Adrenal gland (tissue), 12 donors: ENCODE results near the gene CMTM6. TPM values are rescaled to one million over a fixed set of nuclear protein-coding genes. Genes with fewer than 3 reads are reported as not detected.

Experiments
- DNase-seq, 7 donors: peaks; one replicate each; pipeline ENCODE4 v3.0.0-alpha.2; 2019 to 2020
- H3K27ac ChIP-seq, 5 donors: fragments of 200-600 bp; sonication (generic) in 4 of 5; 1 replicate in 3 of 5; 2 replicates in 2 of 5; pipeline versions ENCODE4 v1.5.1 to v1.8.0; 2016 to 2020; ENCODE audit warnings: mild to moderate bottlenecking in 1 of 5
- H3K27me3 ChIP-seq: fragments of 200-600 bp; 2 replicates; pipeline ENCODE4 v1.8.0; 2021
- H3K36me3 ChIP-seq, 2 donors: fragments of 200-600 bp; replicated peaks in 1 of 2; 1 replicate in 1 of 2; 2 replicates in 1 of 2; pipeline versions ENCODE4 v1.5.1 to v1.8.0; 2018 to 2022
- H3K4me1 ChIP-seq, 2 donors: fragments of 200-600 bp; replicated peaks in 1 of 2; 1 replicate in 1 of 2; 2 replicates in 1 of 2; pipeline versions ENCODE4 v1.5.1 to v1.8.0; 2018 to 2021
- H3K4me3 ChIP-seq, 4 donors: fragments of 200-600 bp; sonication (generic) in 3 of 4; one replicate each; pipeline ENCODE4 v1.5.1; 2016 to 2018
- H3K9me3 ChIP-seq, 3 donors: fragments of 200-600 bp; sonication (generic) in 1 of 3; replicated peaks in 1 of 3; 1 replicate in 2 of 3; 2 replicates in 1 of 3; pipeline versions ENCODE4 v1.5.1 to v1.8.0; 2016 to 2021
- CTCF ChIP-seq, 6 experiments: fragments of 450-650 bp in 4 of 6; fragments of 200-600 bp in 2 of 6; sonication (generic) in 1 of 6; IDR thresholded peaks; 1 replicate in 5 of 6; 2 replicates in 1 of 6; pipeline versions ENCODE4 v1.5.1 to v1.8.0; 2016 to 2021; ENCODE audit warnings: antibody characterized with exemption in 6 of 6, mild to moderate bottlenecking in 2 of 6, moderate library complexity in 1 of 6
- POLR2A ChIP-seq, 2 donors: fragments of 450-650 bp; IDR thresholded peaks; one replicate each; pipeline ENCODE4 v1.6.1; 2017; ENCODE audit warnings: antibody characterized with exemption in 2 of 2, mild to moderate bottlenecking in 2 of 2, moderate library complexity in 1 of 2
- WGBS, 4 donors: extraction: QIAGEN DNeasy Blood & Tissue Kit in 2 of 4; methylation state at CpG; one replicate each; pipeline versions ENCODE4 v1.1.5 to v1.1.7; 2013 to 2017; 5-methylcytosine and 5-hydroxymethylcytosine counted together
- intact Hi-C, 2 donors: fragments of 100-400 bp; cut with DNase I; formaldehyde crosslinking; loops; one replicate each; pipeline versions ENCODE4 v1.14.1 to v1.15.0; 2022 to 2023
- polyA plus RNA-seq, 3 donors: library from polyadenylated mRNA; stranded (reverse); fragments of 200-250 nt in 2 of 3; fragments of 350-450 nt in 1 of 3; fragmentation: Illumina TruSeq in 1 of 3; extraction: RNeasy Lipid Tissue Mini Kit (QIAGEN cat#74804) in 1 of 3; gene quantifications; one replicate each; pipeline ENCODE4 v1.2.3, GENCODE V29; 2013 to 2014
- total RNA-seq, 9 donors: library from RNA; depleted of rRNA in 4 of 9; stranded (reverse); fragments of >200 nt in 4 of 9; fragments of 120-200 nt in 1 of 9; fragmentation: NEBNext Ultra II Directional in 1 of 9; extraction: Animal tissue kit (Norgen Biotek cat#: 25700) in 1 of 9; gene quantifications; one replicate each; pipeline versions ENCODE4 v1.1.0 to v1.2.4, GENCODE V29; 2013 to 2023
- donor health status: healthy with polysubstance abuse.
- donor health status: Bipolar disorder and iron deficiency.
- donor health status: DM: yes; HTN: yes; CAD: no.
- donor health status: DM: no; HTN: no; CAD: no.
- donor health status: DM: no; HTN: no; CAD: no.
- donor health status: DM: yes; HTN: yes; CAD: no.

Gene CMTM6
- total and polyA plus RNA-seq, 12 donors, result 13.5 to 62.5 (median 42.4) TPM

- Histone ChIP-seq H3K36me3 (no peaks in the 10 kb centered on the region), H3K4me1 (no peaks in the 10 kb centered on the region), H3K4me3 (no peak overlapping the region), H3K27me3 (no peaks in the 10 kb centered on the region), H3K27ac (no peak overlapping the region), H3K9me3 (no peaks in the 10 kb centered on the region)
- intact Hi-C loops, result loop anchor here in 1 of 2 donors (5.0 kb wide), 1 partner anchor 159 kb away; no protein-coding TSS in a partner anchor
- TF ChIP-seq CTCF (IDR thresholded peaks at IDR 0.05), result no peak
- no peak for TF ChIP-seq POLR2A (IDR thresholded peaks at IDR 0.05)
- WGBS, 4 donors, result 63 to 79% (median 66%) methylated on average over 7 of the region's 7 CpGs
- DNase-seq, result no peak
These were observed 6.1 kb upstream of the CMTM6 start for GRCh38 chr3:32508711-32509110.

DNA sequence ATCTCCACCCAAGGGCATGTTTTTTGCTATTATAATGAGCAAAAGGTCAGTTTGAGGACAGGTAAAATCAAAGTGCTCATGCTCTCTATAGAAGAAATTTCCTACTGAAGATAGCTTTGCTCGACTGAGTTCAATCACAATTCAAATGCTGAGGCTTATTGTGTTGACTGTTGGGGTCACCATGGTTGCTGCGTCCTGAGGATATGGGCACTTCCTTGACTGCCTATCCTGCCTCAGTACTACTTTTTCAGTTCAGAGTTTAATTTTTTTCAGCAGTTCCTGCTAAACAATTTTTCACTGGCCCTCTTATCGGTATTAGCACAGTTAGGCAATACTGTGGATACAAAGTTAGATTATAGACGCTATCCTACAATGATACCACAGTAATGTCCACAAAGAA is 3.8 kb upstream of the CMTM6 start:
- TF ChIP-seq CTCF (IDR thresholded peaks at IDR 0.05), result no peak
- no peak for TF ChIP-seq POLR2A (IDR thresholded peaks at IDR 0.05)
- no peak overlapping the region for H3K27ac ChIP-seq

GRCh38 chr3:32502946-32503286 is 264 bp upstream of the CMTM6 start:
- intact Hi-C loops, result no loop called here
- H3K36me3 ChIP-seq, result no peaks in the 10 kb centered on the region
- no peak for TF ChIP-seq POLR2A (IDR thresholded peaks at IDR 0.05)
- DNase-seq, result no peak
- H3K27me3 ChIP-seq, result no peaks in the 10 kb centered on the region
- H3K4me1 ChIP-seq, result peaks cover 4 to 17% of the 10 kb centered on the region in 2 donors
- no peaks in the 10 kb centered on the region for H3K9me3 ChIP-seq
- WGBS, 4 donors, result 0 to 1% (median 0%) methylated on average over 6 of the region's 6 CpGs
- peak overlapping the region in 4 of 5 donors; percentile 92 to 98 (median 94) for H3K27ac ChIP-seq
- peak overlapping the region in 2 of 4 donors; percentile 68 to 98 for H3K4me3 ChIP-seq

More for the DNA sequence above, 3.8 kb upstream of the CMTM6 start:
- 75 to 81% (median 79%) methylated on average over 4 of the region's 4 CpGs for WGBS, 4 donors
- H3K4me3 ChIP-seq, result no peak overlapping the region
- H3K9me3 ChIP-seq, result no peaks in the 10 kb centered on the region
- peaks cover 0 to 3% of the 10 kb centered on the region in 2 donors for H3K4me1 ChIP-seq
- no peaks in the 10 kb centered on the region for H3K36me3 ChIP-seq
- H3K27me3 ChIP-seq, result no peaks in the 10 kb centered on the region
- no peak for DNase-seq
- intact Hi-C loops, result loop anchor here in 1 of 2 donors (5.0 kb wide), 1 partner anchor 161 kb away; no protein-coding TSS in a partner anchor

DNA sequence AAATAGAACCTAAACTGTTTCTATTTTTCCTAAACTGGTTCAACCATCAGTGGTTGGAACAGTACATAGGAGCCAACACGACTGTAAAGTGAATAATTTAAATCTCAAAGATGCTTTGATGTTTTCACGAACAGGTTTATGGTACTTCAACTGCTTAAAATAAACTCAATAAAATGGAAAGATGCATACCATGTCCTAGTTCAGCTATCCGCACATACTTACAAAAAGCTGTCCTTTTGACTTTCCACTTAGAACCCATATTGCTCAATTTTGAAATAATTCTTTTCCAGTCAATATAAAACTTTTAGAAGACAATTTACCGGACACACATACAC is 902 bp downstream of the CMTM6 start:
- DNase-seq, result no peak
- H3K4me1 ChIP-seq, result peaks cover 4 to 17% of the 10 kb centered on the region in 2 donors
- 3 to 8% (median 7%) methylated on average over 4 of the region's 4 CpGs for WGBS, 4 donors
- no peak for TF ChIP-seq CTCF (IDR thresholded peaks at IDR 0.05)
- TF ChIP-seq POLR2A (IDR thresholded peaks at IDR 0.05), result no peak
- H3K27ac ChIP-seq, result peak overlapping the region; percentile 91 to 98 (median 93)
- H3K27me3 ChIP-seq, result no peaks in the 10 kb centered on the region
- H3K4me3 ChIP-seq, result peak overlapping the region; percentile 68 to 98 (median 90)
- intact Hi-C loops, result no loop called here
- H3K36me3 ChIP-seq, result no peaks in the 10 kb centered on the region
- no peaks in the 10 kb centered on the region for H3K9me3 ChIP-seq
